Liver (tissue), 9 donors: Measurements from ENCODE around the gene IGHMBP2. TPM values are rescaled to one million over a fixed set of nuclear protein-coding genes. Genes with fewer than 3 reads are reported as not detected.
"Not testable (repeated sequence)": the region's sequence is repeated elsewhere in the genome, so short reads cannot be mapped to it uniquely, and the experiment has no call there.

Source experiments
- DNase-seq: peaks from one replicate; pipeline ENCODE4 v3.0.0-alpha.2; 2017; ENCODE audit warnings: low spot score
- H3K27ac ChIP-seq, 2 donors: one replicate each; pipeline ENCODE4 v1.7.0; 2013; ENCODE audit warnings: inconsistent platforms in 2 of 2, low read length in 2 of 2, control low read depth in 1 of 2, low read depth in 1 of 2, mild to moderate bottlenecking in 1 of 2
- H3K27me3 ChIP-seq, 4 donors: one replicate each; pipeline versions ENCODE4 v1.6.1 to v1.7.0; 2013; ENCODE audit warnings: low read length in 3 of 4, inconsistent platforms in 1 of 4, mild to moderate bottlenecking in 1 of 4, moderate library complexity in 1 of 4; ENCODE audit not compliant: control insufficient read depth in 4 of 4, insufficient read depth in 4 of 4
- H3K36me3 ChIP-seq, 4 donors: one replicate each; pipeline versions ENCODE4 v1.6.1 to v1.7.0; 2013; ENCODE audit warnings: low read length in 3 of 4, mild to moderate bottlenecking in 3 of 4, low read depth in 1 of 4, moderate library complexity in 1 of 4; ENCODE audit not compliant: control insufficient read depth in 4 of 4, insufficient read depth in 3 of 4
- H3K4me1 ChIP-seq, 4 donors: one replicate each; pipeline versions ENCODE4 v1.6.1 to v1.7.0; 2013; ENCODE audit warnings: low read length in 3 of 4, mild to moderate bottlenecking in 3 of 4, moderate library complexity in 1 of 4; ENCODE audit not compliant: control insufficient read depth in 4 of 4, insufficient read depth in 4 of 4
- H3K4me3 ChIP-seq, 3 donors: one replicate each; pipeline versions ENCODE4 v1.6.1 to v1.7.0; 2013; ENCODE audit warnings: low read length in 3 of 3, control low read depth in 1 of 3, low read depth in 1 of 3, mild to moderate bottlenecking in 1 of 3
- H3K9ac ChIP-seq, 2 donors: one replicate each; pipeline ENCODE4 v1.7.0; 2013; ENCODE audit warnings: low read length in 2 of 2, mild to moderate bottlenecking in 2 of 2, moderate library complexity in 2 of 2, control low read depth in 1 of 2, low read depth in 1 of 2
- H3K9me3 ChIP-seq, 4 donors: one replicate each; pipeline versions ENCODE4 v1.6.1 to v1.7.0; 2013; ENCODE audit warnings: low read length in 3 of 4; ENCODE audit not compliant: control insufficient read depth in 4 of 4
- ATF3 ChIP-seq: IDR thresholded peaks from 2 replicates; pipeline ENCODE4 v1.6.1; 2016; ENCODE audit warnings: antibody characterized with exemption
- CTCF ChIP-seq: fragments of 150-350 bp; IDR thresholded peaks from 2 replicates; pipeline ENCODE4 v1.5.1; 2017; ENCODE audit warnings: improper control_type of control experiment, low read depth, low read length; ENCODE audit not compliant: missing input control
- EGR1 ChIP-seq, 2 donors: IDR thresholded peaks; 2 replicates each; pipeline ENCODE4 v1.6.1; 2016 to 2018; ENCODE audit warnings: antibody characterized with exemption in 2 of 2, low read depth in 2 of 2
- FOXA2 ChIP-seq: IDR thresholded peaks from 2 replicates; pipeline ENCODE4 v1.6.1; 2016; ENCODE audit warnings: antibody characterized with exemption
- GABPA ChIP-seq, 2 donors: IDR thresholded peaks in 1 of 2; conservative IDR thresholded peaks in 1 of 2; 2 replicates each; pipeline ENCODE4 v1.6.1; 2016; ENCODE audit warnings: antibody characterized with exemption in 2 of 2, mild to moderate bottlenecking in 1 of 2, moderate library complexity in 1 of 2
- HNF4A ChIP-seq, 2 donors: conservative IDR thresholded peaks; 2 replicates each; pipeline ENCODE4 v1.6.1; 2016; ENCODE audit warnings: antibody characterized with exemption in 2 of 2, mild to moderate bottlenecking in 2 of 2
- HNF4G ChIP-seq: IDR thresholded peaks from 2 replicates; pipeline ENCODE4 v1.6.1; 2016; ENCODE audit warnings: antibody characterized with exemption
- JUND ChIP-seq, 2 donors: IDR thresholded peaks; 2 replicates each; pipeline ENCODE4 v1.6.1; 2016; ENCODE audit warnings: antibody characterized with exemption in 2 of 2
- REST ChIP-seq: IDR thresholded peaks from 2 replicates; pipeline ENCODE4 v1.6.1; 2016; ENCODE audit warnings: antibody characterized with exemption, mild to moderate bottlenecking
- SP1 ChIP-seq: IDR thresholded peaks from 2 replicates; pipeline ENCODE4 v1.6.1; 2018; ENCODE audit warnings: antibody characterized with exemption, mild to moderate bottlenecking
- TAF1 ChIP-seq: conservative IDR thresholded peaks from 2 replicates; pipeline ENCODE4 v1.6.1; 2016; ENCODE audit warnings: antibody characterized with exemption, mild to moderate bottlenecking
- YY1 ChIP-seq: IDR thresholded peaks from 2 replicates; pipeline ENCODE4 v1.6.1; 2016; ENCODE audit warnings: antibody characterized with exemption, mild to moderate bottlenecking
- ZBTB33 ChIP-seq: IDR thresholded peaks from 2 replicates; pipeline ENCODE4 v1.6.1; 2016; ENCODE audit warnings: antibody characterized with exemption
- WGBS: extraction: QIAGEN DNeasy Blood & Tissue Kit; methylation state at CpG from one replicate; pipeline ENCODE4 v1.1.7; 2013; 5-methylcytosine and 5-hydroxymethylcytosine counted together
- polyA plus RNA-seq, 2 donors: library from polyadenylated mRNA; stranded (reverse) in 1 of 2; unstranded in 1 of 2; fragments of 200-250 nt in 1 of 2; fragments of >200 nt in 1 of 2; fragmentation: Nextera tagmentation in 1 of 2; extraction: Ambion mirVana in 1 of 2; gene quantifications; one replicate each; pipeline versions ENCODE4 v1.2.1 to v1.2.3, GENCODE V29; 2013 to 2015
- total RNA-seq, 2 donors: library from RNA; depleted of rRNA; stranded (reverse); fragments of >200 nt; gene quantifications; one replicate each; pipeline ENCODE4 v1.2.3, GENCODE V29; 2014
- donor health status: healthy.
- donor health status: healthy.
- donor health status: healthy.
- donor health status: healthy.
- donor health status: healthy.

IGHMBP2 gene
- total and polyA plus RNA-seq, 4 donors: 5.7 to 14.0 (median 7.0) TPM

GRCh38 chr11:68973219-68973618 lies 69.5 kb downstream of the IGHMBP2 start:
- no peaks in the 10 kb centered on the region for H3K27me3 ChIP-seq
- H3K36me3 ChIP-seq: no peaks in the 10 kb centered on the region
- no peaks in the 10 kb centered on the region for H3K4me1 ChIP-seq
- 82% methylated on average over 4 of the region's 4 CpGs for WGBS
- no peak overlapping the region for H3K4me3 ChIP-seq
- H3K27ac ChIP-seq: no peak overlapping the region
- no peaks in the 10 kb centered on the region for H3K9me3 ChIP-seq
- peak; percentile 9 for DNase-seq
- H3K9ac ChIP-seq: no peak overlapping the region
- no peak for TF ChIP-seq HNF4G
- TF ChIP-seq FOXA2: no peak
- TF ChIP-seq JUND (IDR thresholded peaks at IDR 0.05): no peak
- TF ChIP-seq EGR1 (IDR thresholded peaks at IDR 0.05; ENCODE audit: low read depth in 2 of 2): no peak
- no peak for TF ChIP-seq TAF1
- no peak for TF ChIP-seq ZBTB33
- TF ChIP-seq ATF3: no peak
- no peak for TF ChIP-seq REST
- no peak for TF ChIP-seq SP1
- no peak for TF ChIP-seq CTCF
- TF ChIP-seq HNF4A (conservative IDR thresholded peaks at IDR 0.05): no peak
- no peak for TF ChIP-seq GABPA (IDR thresholded peaks at IDR 0.05 in 1 of 2, conservative IDR thresholded peaks at IDR 0.05 in 1 of 2)
- TF ChIP-seq YY1: no peak

- not testable (repeated sequence) for H3K27ac ChIP-seq, H3K9ac ChIP-seq, H3K4me3 ChIP-seq, H3K4me1 ChIP-seq, H3K36me3 ChIP-seq, H3K9me3 ChIP-seq, H3K27me3 ChIP-seq
- peak; percentile 24 for DNase-seq
- 95% methylated on average over 12 of the region's 12 CpGs for WGBS
Observed at GRCh38 chr11:68973706-68974105, 70.0 kb downstream of the IGHMBP2 start.
